CD14-positive monocyte (primary cell): ENCODE results near the gene NCBP1. TPM values are rescaled to one million over a fixed set of nuclear protein-coding genes. Genes with fewer than 3 reads are reported as not detected.

Experiments
- DNase-seq, 3 donors: peaks; one replicate each; pipeline ENCODE4 v3.0.0-alpha.2; 2011 to 2022
- H2AFZ ChIP-seq: 2 replicates; pipeline ENCODE4 v1.6.0; 2012; ENCODE audit warnings: mild to moderate bottlenecking, low read depth, low read length, inconsistent platforms; ENCODE audit not compliant: insufficient read depth, poor library complexity, severe bottlenecking
- H3K27ac ChIP-seq, 2 donors: 1 replicate in 1 of 2; 2 replicates in 1 of 2; pipeline ENCODE4 v1.5.1; 2012 to 2013; ENCODE audit warnings: low read length in 2 of 2, control low read depth in 1 of 2, inconsistent platforms in 1 of 2, low read depth in 1 of 2, mild to moderate bottlenecking in 1 of 2
- H3K27me3 ChIP-seq, 2 donors: one replicate each; pipeline versions ENCODE4 v1.6.0 to v1.6.1; 2011 to 2013; ENCODE audit warnings: low read length in 2 of 2; ENCODE audit not compliant: control insufficient read depth in 2 of 2, insufficient read depth in 2 of 2
- H3K36me3 ChIP-seq, 2 donors: replicated peaks in 1 of 2; 1 replicate in 1 of 2; 2 replicates in 1 of 2; pipeline versions ENCODE4 v1.5.1 to v1.6.1; 2012 to 2013; ENCODE audit warnings: low read length in 2 of 2, control low read depth in 1 of 2, inconsistent platforms in 1 of 2, mild to moderate bottlenecking in 1 of 2; ENCODE audit not compliant: insufficient read depth in 2 of 2, control insufficient read depth in 1 of 2
- H3K4me1 ChIP-seq, 2 donors: 1 replicate in 1 of 2; 2 replicates in 1 of 2; pipeline versions ENCODE4 v1.5.1 to v1.6.1; 2012 to 2013; ENCODE audit warnings: low read length in 2 of 2, control low read depth in 1 of 2, inconsistent platforms in 1 of 2, mild to moderate bottlenecking in 1 of 2, moderate library complexity in 1 of 2; ENCODE audit not compliant: insufficient read depth in 2 of 2, control insufficient read depth in 1 of 2
- H3K4me2 ChIP-seq: replicated peaks from 2 replicates; pipeline ENCODE3; 2012; ENCODE audit warnings: low read length, moderate library complexity, mild to moderate bottlenecking; ENCODE audit not compliant: poor library complexity, severe bottlenecking; ENCODE audit errors: extremely low read depth
- H3K4me3 ChIP-seq, 3 experiments: fragments of 200-600 bp in 1 of 3; sonication (generic) in 1 of 3; replicated peaks in 1 of 3; 1 replicate in 2 of 3; 2 replicates in 1 of 3; pipeline ENCODE4 v1.5.1; 2011 to 2013; ENCODE audit warnings: low read length in 3 of 3, mild to moderate bottlenecking in 3 of 3, control low read depth in 2 of 3, low read depth in 2 of 3, inconsistent platforms in 1 of 3, moderate library complexity in 1 of 3
- H3K79me2 ChIP-seq: 2 replicates; pipeline ENCODE4 v1.6.0; 2012; ENCODE audit warnings: mild to moderate bottlenecking, control low read depth, inconsistent platforms, low read length, moderate library complexity; ENCODE audit not compliant: insufficient read depth
- H3K9ac ChIP-seq: 2 replicates; pipeline ENCODE4 v1.6.0; 2017; ENCODE audit warnings: low read length, mild to moderate bottlenecking; ENCODE audit not compliant: insufficient read depth, poor library complexity, severe bottlenecking
- H3K9me3 ChIP-seq, 2 donors: replicated peaks in 1 of 2; 1 replicate in 1 of 2; 2 replicates in 1 of 2; pipeline versions ENCODE4 v1.5.1 to v1.6.1; 2012 to 2013; ENCODE audit warnings: low read length in 2 of 2, control low read depth in 1 of 2; ENCODE audit not compliant: control insufficient read depth in 1 of 2, insufficient read depth in 1 of 2
- H4K20me1 ChIP-seq: 2 replicates; pipeline ENCODE4 v1.6.0; 2012; ENCODE audit warnings: mild to moderate bottlenecking, low read length, control low read depth, moderate library complexity; ENCODE audit not compliant: insufficient read depth
- H3K27ac Mint-ChIP-seq, 7 donors: one replicate each; pipeline ENCODE4 v1.8.0; 2020; ENCODE audit warnings: mild to moderate bottlenecking in 7 of 7, mixed read lengths in 7 of 7, moderate library complexity in 6 of 7, inconsistent platforms in 2 of 7
- H3K27me3 Mint-ChIP-seq, 3 donors: one replicate each; pipeline ENCODE4 v1.8.0; 2021 to 2022; ENCODE audit warnings: low read depth in 3 of 3, mild to moderate bottlenecking in 3 of 3, mixed read lengths in 3 of 3, moderate library complexity in 3 of 3, inconsistent platforms in 1 of 3
- H3K36me3 Mint-ChIP-seq, 2 donors: one replicate each; pipeline ENCODE4 v1.8.0; 2020; ENCODE audit warnings: mixed read lengths in 2 of 2, inconsistent platforms in 1 of 2, mild to moderate bottlenecking in 1 of 2
- H3K4me1 Mint-ChIP-seq: one replicate; pipeline ENCODE4 v1.8.0; 2020; ENCODE audit warnings: mild to moderate bottlenecking, mixed read lengths
- H3K4me3 Mint-ChIP-seq, 2 donors: one replicate each; pipeline ENCODE4 v1.8.0; 2020; ENCODE audit warnings: mild to moderate bottlenecking in 2 of 2, mixed read lengths in 2 of 2, moderate library complexity in 1 of 2
- H3K9me3 Mint-ChIP-seq, 7 donors: one replicate each; pipeline ENCODE4 v1.8.0; 2020 to 2022; ENCODE audit warnings: mixed read lengths in 7 of 7, mild to moderate bottlenecking in 6 of 7, moderate library complexity in 6 of 7, inconsistent platforms in 2 of 7
- CTCF ChIP-seq: fragments of 200-600 bp; IDR thresholded peaks from one replicate; pipeline ENCODE4 v1.8.0; 2022; ENCODE audit warnings: antibody characterized with exemption, mild to moderate bottlenecking
- WGBS: methylation state at CpG from one replicate; pipeline ENCODE4 v1.1.5; 2013; ENCODE audit warnings: missing lambda C conversion rate; ENCODE audit not compliant: insufficient coverage; 5-methylcytosine and 5-hydroxymethylcytosine counted together
- intact Hi-C, 2 donors: fragments of 100-400 bp; cut with micrococcal nuclease; formaldehyde crosslinking; loops; one replicate each; pipeline versions ENCODE4 v1.15.0 to v1.15.1; 2023
- polyA plus RNA-seq, 3 donors: library from polyadenylated mRNA; depleted of rRNA in 1 of 3; unstranded in 2 of 3; stranded (reverse) in 1 of 3; fragments of 300-500 nt in 2 of 3; fragments of >200 nt in 1 of 3; fragmentation: Illumina TruSeq in 2 of 3; gene quantifications; 1 replicate in 2 of 3; 2 replicates in 1 of 3; pipeline ENCODE4 v1.2.3, GENCODE V29; 2012 to 2021

The NCBP1 gene
- polyA plus RNA-seq, 3 donors: 8.9 to 15.8 (median 11.1) TPM

GRCh38 chr9:97689401-97690180, 56.0 kb downstream of the NCBP1 start:
- no peak overlapping the region for H3K4me2 ChIP-seq
- peaks cover 57 to 86% of the 10 kb centered on the region in 2 donors for H3K36me3 ChIP-seq
- intact Hi-C loops: loop anchor here in 1 of 2 donors (10.0 kb wide), 1 partner anchor 55 kb away; the partner anchor contains the start of genes NCBP1 and TSTD2
- no peaks in the 10 kb centered on the region for H3K27me3 ChIP-seq
- no peaks in the 10 kb centered on the region for H3K27me3 Mint-ChIP-seq
- peaks cover 21% of the 10 kb centered on the region for H4K20me1 ChIP-seq
- no peak overlapping the region for H3K9ac ChIP-seq
- no peaks in the 10 kb centered on the region for H3K9me3 Mint-ChIP-seq
- H3K4me1 ChIP-seq: peaks cover 2 to 4% of the 10 kb centered on the region in 2 donors
- no peak for DNase-seq
- peaks cover 8% of the 10 kb centered on the region for H3K79me2 ChIP-seq
- no peak overlapping the region for H3K27ac ChIP-seq
- no peaks in the 10 kb centered on the region for H3K9me3 ChIP-seq
- H3K4me1 Mint-ChIP-seq: peaks cover 11% of the 10 kb centered on the region
- H3K27ac Mint-ChIP-seq: peak overlapping the region in 4 of 7 donors; percentile 8 to 38 (median 26)
- no peak overlapping the region for H3K4me3 ChIP-seq
- peaks cover 62 to 75% of the 10 kb centered on the region in 2 donors for H3K36me3 Mint-ChIP-seq
- WGBS: 57% methylated on average over 1 of the region's 4 CpGs
- H2AFZ ChIP-seq: no peak overlapping the region
- TF ChIP-seq CTCF: no peak
- H3K4me3 Mint-ChIP-seq: no peak overlapping the region

GRCh38 chr9:97694769-97695168, 61.1 kb downstream of the NCBP1 start:
- peaks cover 30 to 38% of the 10 kb centered on the region in 2 donors for H3K4me1 ChIP-seq
- H3K4me1 Mint-ChIP-seq: peaks cover 50% of the 10 kb centered on the region
- DNase-seq: no peak
- no peaks in the 10 kb centered on the region for H3K9me3 Mint-ChIP-seq
- peaks cover 30 to 33% of the 10 kb centered on the region in 2 donors for H3K36me3 Mint-ChIP-seq
- no peak for TF ChIP-seq CTCF
- H3K4me3 ChIP-seq: no peak overlapping the region
- H3K4me2 ChIP-seq: no peak overlapping the region
- peaks cover 0 to 3% (median 2%) of the 10 kb centered on the region in 3 donors for H3K27me3 Mint-ChIP-seq
- H3K9me3 ChIP-seq: no peaks in the 10 kb centered on the region
- WGBS: 80% methylated on average over 1 of the region's 7 CpGs
- no peak overlapping the region for H3K4me3 Mint-ChIP-seq
- H3K27ac Mint-ChIP-seq: no peak overlapping the region
- no peak overlapping the region for H3K9ac ChIP-seq
- peaks cover 28% of the 10 kb centered on the region for H3K79me2 ChIP-seq
- H2AFZ ChIP-seq: no peak overlapping the region
- no peak overlapping the region for H3K27ac ChIP-seq
- intact Hi-C loops: loop anchor here in 1 of 2 donors (10.0 kb wide), 1 partner anchor 60 kb away; the partner anchor contains the start of genes NCBP1 and TSTD2
- peaks cover 18 to 36% of the 10 kb centered on the region in 2 donors for H3K36me3 ChIP-seq
- peaks cover 14% of the 10 kb centered on the region for H4K20me1 ChIP-seq
- H3K27me3 ChIP-seq: no peaks in the 10 kb centered on the region
